CD4-positive, alpha-beta T cell treated with Interleukin-1 beta for 1 hour (primary cell): Measurements from ENCODE around the gene CAB39.

Source experiments
- DNase-seq, 2 donors: peaks; one replicate each; pipeline ENCODE4 v3.0.0-alpha.2; 2020 to 2022

CAB39 gene

GRCh38 chr2:230712443-230713330 lies at the start of gene CAB39:
TSS of gene CAB39 (plus strand) at chr2:230712842. CDS start at chr2:230760002, 47,160 bp downstream.
- DNase-seq = peak; percentile 89 to 90

GRCh38 chr2:230664128-230664527 lies 48.5 kb upstream of the CAB39 start:
- DNase-seq = no peak

GRCh38 chr2:230664844-230665243 lies 47.8 kb upstream of the CAB39 start:
- DNase-seq = no peak

- DNase-seq = no peak
Observed at GRCh38 chr2:230665263-230665691, 47.4 kb upstream of the CAB39 start.

- no peak for DNase-seq
Observed at GRCh38 chr2:230666446-230666845, 46.2 kb upstream of the CAB39 start.

GRCh38 chr2:230666885-230667712 lies 45.5 kb upstream of the CAB39 start:
- DNase-seq = peak in 1 of 2 donors; percentile 52

- DNase-seq = peak in 1 of 2 donors; percentile 53
Observed at GRCh38 chr2:230668184-230668938, 44.3 kb upstream of the CAB39 start.

GRCh38 chr2:230668939-230669303 lies 43.7 kb upstream of the CAB39 start:
- DNase-seq = no peak

- no peak for DNase-seq
Observed at GRCh38 chr2:230669386-230669950, 43.2 kb upstream of the CAB39 start.

- no peak for DNase-seq
Observed at GRCh38 chr2:230671117-230671516, 41.5 kb upstream of the CAB39 start.

- DNase-seq = no peak
Observed at GRCh38 chr2:230672836-230673235, 39.8 kb upstream of the CAB39 start.

- no peak for DNase-seq
Observed at GRCh38 chr2:230674401-230674800, 38.2 kb upstream of the CAB39 start.

GRCh38 chr2:230674966-230675672 lies 37.5 kb upstream of the CAB39 start:
- DNase-seq = no peak

- DNase-seq = no peak
Observed at GRCh38 chr2:230676546-230676945, 36.1 kb upstream of the CAB39 start.

- no peak for DNase-seq
Observed at GRCh38 chr2:230677201-230677946, 35.3 kb upstream of the CAB39 start.

- DNase-seq = no peak
Observed at GRCh38 chr2:230678018-230678417, 34.6 kb upstream of the CAB39 start.

GRCh38 chr2:230678451-230678850 lies 34.2 kb upstream of the CAB39 start:
- DNase-seq = no peak

GRCh38 chr2:230680463-230681170 lies 32.0 kb upstream of the CAB39 start:
- DNase-seq = no peak

GRCh38 chr2:230681171-230681545 lies 31.5 kb upstream of the CAB39 start:
- DNase-seq = no peak

- no peak for DNase-seq
Observed at GRCh38 chr2:230682546-230682945, 30.1 kb upstream of the CAB39 start.
